Activated T-cell treated with anti-CD3 and anti-CD28 coated beads, Interleukin-2, amount 50 U/mL, for 24 hours (primary cell): ENCODE data around the gene TRIM39.
"Not testable (repeated sequence)": the region's sequence is repeated elsewhere in the genome, so short reads cannot be mapped to it uniquely, and the experiment has no call there.

Experiments
- DNase-seq: peaks from one replicate; pipeline ENCODE4 v3.0.0-alpha.2; 2020
- H3K27ac Mint-ChIP-seq: 2 replicates; pipeline ENCODE4 v1.8.0; 2020; ENCODE audit warnings: mild to moderate bottlenecking, mixed read lengths
- H3K27me3 Mint-ChIP-seq: 2 replicates; pipeline ENCODE4 v1.8.0; 2020; ENCODE audit warnings: mixed read lengths
- H3K36me3 Mint-ChIP-seq: 2 replicates; pipeline ENCODE4 v1.8.0; 2020; ENCODE audit warnings: low read depth, mixed read lengths
- H3K4me1 Mint-ChIP-seq: 2 replicates; pipeline ENCODE4 v1.8.0; 2020; ENCODE audit warnings: low read depth, mixed read lengths
- H3K4me3 Mint-ChIP-seq: 2 replicates; pipeline ENCODE4 v1.8.0; 2020; ENCODE audit warnings: mild to moderate bottlenecking, moderate library complexity, mixed read lengths
- H3K9me3 Mint-ChIP-seq: 2 replicates; pipeline ENCODE4 v1.8.0; 2020; ENCODE audit warnings: mixed read lengths

The TRIM39 gene

DNA sequence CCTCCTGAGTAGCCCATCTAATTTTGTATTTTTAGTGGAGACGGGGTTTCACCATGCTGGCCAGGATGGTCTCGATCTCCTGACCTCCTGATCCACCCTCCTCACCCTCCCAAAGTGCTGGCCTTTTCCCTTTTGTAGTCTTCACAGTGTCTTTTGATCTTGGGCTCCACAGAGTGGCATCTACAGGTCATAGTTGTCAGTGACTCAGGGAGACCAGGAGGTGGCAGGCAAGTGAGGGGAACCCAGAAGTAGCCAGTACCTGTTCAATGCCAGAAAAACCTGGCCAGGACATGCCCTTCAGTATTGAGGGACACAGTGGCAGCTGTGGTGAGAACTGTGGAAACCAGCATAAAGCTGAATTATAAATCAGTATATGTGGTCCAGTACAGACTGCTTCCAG, 37.9 kb downstream of the TRIM39 start:
- Mint-ChIP-seq H3K9me3 (no peaks in the 10 kb centered on the region), H3K4me3 (no peak overlapping the region), H3K4me1 (no peaks in the 10 kb centered on the region), H3K27me3 (peaks cover 75% of the 10 kb centered on the region), H3K27ac (no peak overlapping the region), H3K36me3 (no peaks in the 10 kb centered on the region)
- no peak for DNase-seq

DNA sequence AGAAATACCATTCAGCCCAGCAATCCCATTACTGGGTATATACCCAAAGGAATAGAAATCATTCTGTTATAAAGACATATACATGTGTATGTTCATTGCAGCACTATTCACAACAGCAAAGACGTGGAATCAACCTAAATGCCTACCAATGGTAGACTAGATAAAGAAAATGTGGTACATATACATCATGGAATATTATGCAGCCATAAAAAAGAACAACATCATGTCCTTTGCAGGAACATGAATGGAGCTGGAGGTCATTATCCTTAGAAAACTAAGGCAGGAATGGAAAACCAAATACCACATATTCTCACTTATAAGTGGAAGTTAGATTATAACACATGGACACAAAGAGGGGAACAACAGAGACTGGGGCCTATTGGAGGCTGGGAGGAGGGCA, 42.6 kb downstream of the TRIM39 start:
- not testable (repeated sequence) for DNase-seq, H3K36me3 Mint-ChIP-seq, H3K4me1 Mint-ChIP-seq, H3K9me3 Mint-ChIP-seq, H3K4me3 Mint-ChIP-seq, H3K27ac Mint-ChIP-seq
- peaks cover 41% of the 10 kb centered on the region for H3K27me3 Mint-ChIP-seq

DNA sequence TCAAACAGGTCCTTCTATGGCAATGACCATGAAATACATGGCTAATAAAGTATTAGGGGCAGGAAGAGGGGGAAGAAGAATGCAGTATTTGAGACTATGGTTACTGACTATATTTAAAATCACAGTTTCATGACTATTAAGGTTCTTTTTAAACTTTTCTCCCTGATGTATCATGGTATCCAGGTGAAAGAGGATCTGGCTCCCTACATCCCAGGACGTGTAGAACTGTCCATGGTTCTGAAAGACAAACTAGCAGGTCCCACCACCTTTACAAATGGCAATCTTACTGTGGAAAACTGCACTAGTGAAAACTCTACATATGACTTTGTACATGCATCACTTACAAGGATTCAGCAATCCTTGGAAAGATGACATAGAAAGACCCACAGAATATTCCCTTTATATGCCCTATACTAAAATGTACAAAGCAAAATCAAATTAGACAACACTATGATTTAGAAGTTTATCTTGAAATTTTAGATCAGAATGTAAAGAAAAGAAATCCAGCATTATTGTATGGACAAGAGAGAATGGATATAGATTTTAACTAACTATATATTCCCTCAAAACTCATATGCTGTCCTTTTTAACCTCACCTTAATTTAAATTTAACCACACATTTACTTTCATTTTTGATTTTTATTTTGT, 51.7 kb downstream of the TRIM39 start:
- Mint-ChIP-seq H3K9me3 (no peaks in the 10 kb centered on the region), H3K36me3 (no peaks in the 10 kb centered on the region), H3K27me3 (peaks cover 39% of the 10 kb centered on the region), H3K4me1 (no peaks in the 10 kb centered on the region), H3K27ac (no peak overlapping the region), H3K4me3 (no peak overlapping the region)
- DNase-seq, result no peak

- no peaks in the 10 kb centered on the region for H3K36me3 Mint-ChIP-seq
- no peaks in the 10 kb centered on the region for H3K4me1 Mint-ChIP-seq
- no peaks in the 10 kb centered on the region for H3K9me3 Mint-ChIP-seq
- H3K4me3 Mint-ChIP-seq, result no peak overlapping the region
- H3K27ac Mint-ChIP-seq, result no peak overlapping the region
- DNase-seq, result no peak
- peaks cover 57% of the 10 kb centered on the region for H3K27me3 Mint-ChIP-seq
Observed at GRCh38 chr6:30380464-30380863, 53.7 kb downstream of the TRIM39 start.

DNA sequence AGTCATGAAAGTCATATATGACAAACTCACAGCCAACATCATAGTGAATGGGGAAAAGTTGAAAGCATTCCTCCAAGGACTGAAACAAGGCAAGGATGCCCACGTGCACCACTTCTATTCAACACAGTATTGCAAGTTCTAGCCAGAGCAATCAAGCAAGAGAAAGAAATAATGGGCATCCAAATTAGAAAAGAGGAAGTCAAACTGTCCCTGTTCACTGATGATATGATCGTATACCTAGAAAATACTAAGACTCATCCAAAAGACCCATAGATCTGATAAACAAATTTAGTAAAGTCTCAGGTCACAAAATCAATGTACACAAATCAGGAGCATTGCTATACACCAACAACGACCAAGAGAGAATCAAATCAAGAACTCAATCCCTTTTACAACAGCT, 59.4 kb downstream of the TRIM39 start:
- Mint-ChIP-seq H3K4me3 (no peak overlapping the region), H3K27me3 (peaks cover 86% of the 10 kb centered on the region)
- no peak for DNase-seq

GRCh38 chr6:30391240-30391639, 64.5 kb downstream of the TRIM39 start:
- Mint-ChIP-seq H3K4me1 (peaks cover 2% of the 10 kb centered on the region), H3K27me3 (peaks cover 74% of the 10 kb centered on the region), H3K9me3 (no peaks in the 10 kb centered on the region), H3K36me3 (no peaks in the 10 kb centered on the region), H3K27ac (no peak overlapping the region), H3K4me3 (no peak overlapping the region)
- no peak for DNase-seq

More for the DNA sequence above, 59.4 kb downstream of the TRIM39 start:
- H3K27ac Mint-ChIP-seq, result no peak overlapping the region
- no peaks in the 10 kb centered on the region for H3K36me3 Mint-ChIP-seq
- H3K4me1 Mint-ChIP-seq, result no peaks in the 10 kb centered on the region
- no peaks in the 10 kb centered on the region for H3K9me3 Mint-ChIP-seq
